AG09309 (cell line): ENCODE results near the gene DUSP16.
"Not testable (repeated sequence)": the region's sequence is repeated elsewhere in the genome, so short reads cannot be mapped to it uniquely, and the experiment has no call there.

Source experiments
- DNase-seq: peaks from one replicate; pipeline ENCODE4 v3.0.0-alpha.2; 2010; ENCODE audit warnings: low read depth
- H3K4me3 ChIP-seq: 2 replicates; pipeline ENCODE4 v1.5.1; 2011; ENCODE audit warnings: mild to moderate bottlenecking, low read depth, low read length, moderate library complexity; ENCODE audit not compliant: control insufficient read depth
- TF ChIP-seq, protein P1 (sequence below): IDR thresholded peaks from 2 replicates; pipeline ENCODE4 v1.5.1; 2011; ENCODE audit warnings: mild to moderate bottlenecking, low read depth, low read length, inconsistent platforms; ENCODE audit not compliant: insufficient read depth, control insufficient read depth; ENCODE audit errors: missing control alignments

DUSP16 gene

DNA sequence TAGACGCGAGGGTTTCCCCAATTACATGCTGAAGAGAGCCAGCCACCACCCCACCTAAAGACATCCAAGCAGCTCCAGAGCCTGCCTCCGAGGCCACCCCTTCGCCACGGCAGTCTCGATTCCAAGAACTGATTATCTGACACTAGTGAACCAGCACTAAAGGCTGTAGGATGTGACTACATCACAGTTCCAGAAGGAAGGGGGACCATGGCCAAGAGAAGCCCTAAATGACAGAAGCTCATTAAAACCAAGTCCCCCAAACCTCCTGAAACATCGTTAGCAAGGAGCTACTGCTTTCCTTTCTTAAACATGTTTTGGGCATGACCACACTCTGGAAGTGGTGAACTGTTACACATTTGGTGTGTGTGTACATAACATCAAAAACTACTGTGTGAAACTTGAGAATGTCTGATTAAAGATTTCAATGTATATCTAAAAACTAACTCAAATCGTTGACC lies 88.2 kb downstream of the DUSP16 start:
- TF ChIP-seq, protein P1, sequence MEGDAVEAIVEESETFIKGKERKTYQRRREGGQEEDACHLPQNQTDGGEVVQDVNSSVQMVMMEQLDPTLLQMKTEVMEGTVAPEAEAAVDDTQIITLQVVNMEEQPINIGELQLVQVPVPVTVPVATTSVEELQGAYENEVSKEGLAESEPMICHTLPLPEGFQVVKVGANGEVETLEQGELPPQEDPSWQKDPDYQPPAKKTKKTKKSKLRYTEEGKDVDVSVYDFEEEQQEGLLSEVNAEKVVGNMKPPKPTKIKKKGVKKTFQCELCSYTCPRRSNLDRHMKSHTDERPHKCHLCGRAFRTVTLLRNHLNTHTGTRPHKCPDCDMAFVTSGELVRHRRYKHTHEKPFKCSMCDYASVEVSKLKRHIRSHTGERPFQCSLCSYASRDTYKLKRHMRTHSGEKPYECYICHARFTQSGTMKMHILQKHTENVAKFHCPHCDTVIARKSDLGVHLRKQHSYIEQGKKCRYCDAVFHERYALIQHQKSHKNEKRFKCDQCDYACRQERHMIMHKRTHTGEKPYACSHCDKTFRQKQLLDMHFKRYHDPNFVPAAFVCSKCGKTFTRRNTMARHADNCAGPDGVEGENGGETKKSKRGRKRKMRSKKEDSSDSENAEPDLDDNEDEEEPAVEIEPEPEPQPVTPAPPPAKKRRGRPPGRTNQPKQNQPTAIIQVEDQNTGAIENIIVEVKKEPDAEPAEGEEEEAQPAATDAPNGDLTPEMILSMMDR, result no peak
- no peak for DNase-seq
- no peak overlapping the region for H3K4me3 ChIP-seq

DNA sequence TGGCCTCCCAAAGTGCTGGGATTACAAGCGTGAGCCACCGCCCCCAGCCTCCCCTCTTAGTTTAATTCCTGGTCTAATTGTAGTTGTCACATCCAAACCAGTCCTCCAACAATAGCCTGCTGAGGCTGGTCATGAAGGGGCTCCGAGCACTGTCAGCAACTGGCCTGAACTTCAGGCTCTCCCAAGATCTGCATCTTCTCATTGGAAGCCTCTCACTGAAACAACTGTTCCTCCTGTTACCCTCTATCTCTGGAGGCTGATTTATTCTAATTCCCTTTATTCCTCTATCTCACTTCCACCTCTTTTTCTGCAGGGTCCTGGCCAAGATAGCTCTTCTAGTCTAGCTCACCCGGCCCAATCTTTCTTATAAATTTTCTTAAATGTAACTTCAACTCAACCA lies 89.4 kb downstream of the DUSP16 start:
- no peak overlapping the region for H3K4me3 ChIP-seq
- TF ChIP-seq, protein P1, result no peak
- no peak for DNase-seq

DNA sequence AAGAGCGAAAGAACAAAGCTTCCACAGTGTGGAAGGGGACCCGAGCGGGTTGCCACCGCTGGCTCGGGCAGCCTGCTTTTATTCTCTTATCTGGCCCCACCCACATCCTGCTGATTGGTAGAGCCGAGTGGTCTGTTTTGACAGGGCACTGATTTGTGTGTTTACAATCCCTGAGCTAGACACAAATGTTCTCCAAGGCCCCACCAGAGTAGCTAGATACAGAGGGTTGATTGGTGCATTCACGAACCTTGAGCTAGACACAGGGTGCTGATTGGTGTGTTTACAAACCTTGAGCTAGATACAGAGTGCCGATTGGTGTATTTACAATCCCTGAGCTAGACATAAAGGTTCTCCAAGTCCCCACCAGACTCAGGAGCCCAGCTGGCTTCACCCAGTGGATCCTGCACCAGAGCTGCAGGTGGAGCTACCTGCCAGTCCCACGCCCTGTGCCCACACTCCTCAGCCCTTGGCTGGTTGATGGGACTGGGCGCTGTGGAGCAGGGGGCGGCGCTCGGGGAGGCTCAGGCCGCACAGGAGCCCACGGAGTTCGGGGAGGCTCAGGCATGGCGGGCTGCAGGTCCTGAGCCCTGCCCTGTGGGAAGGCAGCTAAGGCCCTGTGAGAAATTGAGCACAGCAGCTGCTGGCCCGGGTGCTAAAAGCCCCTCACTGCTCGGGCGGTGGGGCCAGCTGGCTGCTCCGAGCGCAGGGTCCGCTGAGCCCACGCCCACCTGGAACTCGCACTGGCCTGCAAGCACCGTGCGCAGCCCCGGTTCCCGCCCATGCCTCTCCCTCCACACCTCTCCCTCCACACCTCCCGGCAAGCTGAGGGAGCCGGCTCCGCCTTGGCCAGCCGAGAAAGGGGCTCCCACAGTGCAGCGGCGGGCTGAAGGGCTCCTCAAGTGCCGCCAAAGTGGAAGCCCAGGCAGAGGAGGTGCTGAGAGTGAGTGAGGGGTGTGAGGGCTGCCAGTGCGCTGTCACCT lies 90.4 kb downstream of the DUSP16 start:
- not testable (repeated sequence) for H3K4me3 ChIP-seq, DNase-seq

DNA sequence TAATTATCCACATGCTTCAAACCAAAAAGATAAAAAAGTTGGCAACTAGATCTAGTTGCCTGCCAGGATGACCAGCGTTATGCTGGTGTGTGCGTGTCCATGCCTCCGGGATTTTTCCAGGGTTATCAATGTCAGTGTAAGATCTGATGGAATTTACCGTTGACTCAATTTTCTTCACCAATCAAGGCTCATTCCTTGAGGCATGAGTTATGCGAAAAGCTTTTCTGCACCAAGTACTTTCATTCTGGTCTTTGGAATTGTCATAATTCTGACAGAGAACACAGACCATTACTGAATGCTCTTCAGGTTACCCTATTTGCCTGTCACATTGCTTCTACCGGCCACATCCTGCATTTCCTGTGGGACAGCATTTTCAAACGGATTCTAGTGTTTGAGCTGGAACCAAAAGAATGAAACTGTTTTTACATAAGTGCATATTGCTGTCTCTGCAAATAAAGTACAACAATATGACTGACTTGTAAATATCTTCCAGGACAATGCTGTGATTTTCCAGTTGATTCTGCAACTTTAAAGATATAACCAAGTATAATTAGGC lies 91.8 kb downstream of the DUSP16 start:
- no peak overlapping the region for H3K4me3 ChIP-seq
- TF ChIP-seq, protein P1, result no peak
- no peak for DNase-seq

DNA sequence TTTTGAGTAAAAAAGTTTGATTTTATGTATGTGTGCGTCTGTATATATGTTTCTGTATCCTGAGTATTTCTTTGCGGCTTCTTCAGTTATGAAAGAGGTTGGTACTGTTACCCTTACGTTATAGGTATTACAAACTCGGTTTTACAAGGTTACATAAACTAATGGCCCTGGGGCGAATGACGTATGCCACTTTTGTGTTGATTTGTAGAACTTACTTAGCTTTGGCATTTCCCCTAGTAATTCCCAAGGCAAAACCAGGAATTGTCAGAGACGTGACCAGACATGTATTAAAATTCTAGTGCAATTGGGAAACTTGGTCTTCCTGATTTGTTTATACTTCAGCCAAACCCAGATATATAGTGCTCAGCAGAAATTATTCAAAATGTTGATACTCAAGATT lies 93.3 kb downstream of the DUSP16 start:
- TF ChIP-seq, protein P1, result no peak

DNA sequence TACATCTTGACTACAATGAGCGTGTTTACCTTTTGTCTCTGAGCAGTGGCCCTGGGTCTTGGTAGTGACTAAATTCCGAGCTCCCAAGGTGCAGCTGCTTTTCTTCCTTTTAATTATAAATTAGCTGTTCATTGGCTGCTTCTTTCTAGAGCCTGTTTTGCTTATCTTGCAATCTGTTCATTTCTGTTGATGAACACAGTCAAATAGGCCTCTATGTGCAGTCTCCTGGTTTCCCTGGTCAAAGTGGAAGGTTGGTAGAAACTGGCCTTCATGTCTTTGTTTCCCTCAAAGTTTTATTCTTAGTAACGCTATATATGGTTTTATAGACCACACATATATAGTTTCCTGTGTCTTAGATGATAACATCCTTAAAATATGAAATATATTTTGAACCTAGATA lies 94.1 kb downstream of the DUSP16 start:
- DNase-seq, result no peak
- TF ChIP-seq, protein P1, result no peak

More for the DNA sequence above, 93.3 kb downstream of the DUSP16 start:
- no peak overlapping the region for H3K4me3 ChIP-seq
- no peak for DNase-seq

DNA sequence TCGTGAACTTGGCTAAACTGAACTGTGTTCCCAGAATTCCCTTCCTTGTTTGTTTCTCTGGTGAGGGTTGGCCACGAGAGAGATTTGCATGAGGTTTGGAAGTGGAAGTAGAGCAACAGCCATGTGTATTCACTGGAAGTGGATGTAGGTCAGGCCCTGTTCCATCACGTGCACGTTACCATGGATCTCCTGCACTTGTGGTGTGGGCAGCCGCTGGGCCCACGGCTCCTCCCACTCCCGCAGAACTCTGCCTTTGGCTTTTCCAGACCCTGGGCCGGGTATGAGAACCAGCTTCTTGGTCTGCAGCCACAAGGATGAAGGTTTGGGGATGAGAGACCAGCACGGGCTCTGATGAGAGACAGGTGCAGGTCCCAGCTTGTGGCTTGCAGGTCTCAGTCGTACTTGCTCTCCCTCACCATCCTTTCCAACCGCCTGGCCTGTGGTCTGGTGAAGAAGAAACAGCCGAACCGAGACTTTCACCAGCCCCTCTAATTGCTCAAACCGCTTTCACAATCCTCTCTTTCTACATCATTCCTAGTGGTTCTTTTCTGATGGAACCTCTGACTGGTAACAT lies 94.9 kb downstream of the DUSP16 start:
- DNase-seq, result no peak
- H3K4me3 ChIP-seq, result no peak overlapping the region

More for the DNA sequence above, 94.1 kb downstream of the DUSP16 start:
- no peak overlapping the region for H3K4me3 ChIP-seq

More for the DNA sequence above, 94.9 kb downstream of the DUSP16 start:
- TF ChIP-seq, protein P1, result no peak
